ENCODE results near the gene FHIT.

Gene FHIT

GRCh38 chr3:59750391-59750790 is 1500.9 kb downstream of the FHIT start:
- no peak for DNase-seq

GRCh38 chr3:59749291-59749690 is 1502.0 kb downstream of the FHIT start:
- DNase-seq: no peak

- DNase-seq: no peak
Observed at GRCh38 chr3:59746585-59746984, 1504.7 kb downstream of the FHIT start.

GRCh38 chr3:59737241-59737640 is 1514.0 kb downstream of the FHIT start:
- DNase-seq: no peak

- DNase-seq: no peak
Observed at GRCh38 chr3:59734061-59734460, 1517.2 kb downstream of the FHIT start.

- no peak for DNase-seq
Observed at GRCh38 chr3:59733041-59733809, 1518.0 kb downstream of the FHIT start.

- DNase-seq: no peak
Observed at GRCh38 chr3:59731943-59732342, 1519.3 kb downstream of the FHIT start.

GRCh38 chr3:59730591-59730990 is 1520.7 kb downstream of the FHIT start:
- DNase-seq: no peak

GRCh38 chr3:59728587-59728908 is 1522.7 kb downstream of the FHIT start:
- no peak for DNase-seq

GRCh38 chr3:59727902-59728586 is 1523.2 kb downstream of the FHIT start:
- DNase-seq: no peak

- no peak for DNase-seq
Observed at GRCh38 chr3:59726279-59726678, 1525.0 kb downstream of the FHIT start.

- DNase-seq: no peak
Observed at GRCh38 chr3:59717679-59718205, 1533.5 kb downstream of the FHIT start.

GRCh38 chr3:59714066-59714465 is 1537.2 kb downstream of the FHIT start:
- no peak for DNase-seq

GRCh38 chr3:59710554-59710953 is 1540.7 kb downstream of the FHIT start:
- no peak for DNase-seq

- no peak for DNase-seq
Observed at GRCh38 chr3:59709702-59710553, 1541.3 kb downstream of the FHIT start.

- DNase-seq: no peak
Observed at GRCh38 chr3:59708202-59708601, 1543.0 kb downstream of the FHIT start.

- DNase-seq: no peak
Observed at GRCh38 chr3:59704292-59704691, 1547.0 kb downstream of the FHIT start.

GRCh38 chr3:59699648-59700320 is 1551.5 kb downstream of the FHIT start:
- no peak for DNase-seq

All from fibroblast of skin of scalp (primary cell).